22Rv1 (cell line): Measurements from ENCODE around the gene ADGRG6.

Experiments
- ZFX ChIP-seq: fragments of 450-650 bp; IDR thresholded peaks from 2 replicates; pipeline ENCODE4 v1.6.1; 2017; ENCODE audit warnings: antibody characterized with exemption, borderline replicate concordance
- TF ChIP-seq, protein P1 (sequence below): fragments of 450-650 bp; IDR thresholded peaks from 2 replicates; pipeline ENCODE4 v1.5.1; 2017; ENCODE audit warnings: mild to moderate bottlenecking

DNA sequence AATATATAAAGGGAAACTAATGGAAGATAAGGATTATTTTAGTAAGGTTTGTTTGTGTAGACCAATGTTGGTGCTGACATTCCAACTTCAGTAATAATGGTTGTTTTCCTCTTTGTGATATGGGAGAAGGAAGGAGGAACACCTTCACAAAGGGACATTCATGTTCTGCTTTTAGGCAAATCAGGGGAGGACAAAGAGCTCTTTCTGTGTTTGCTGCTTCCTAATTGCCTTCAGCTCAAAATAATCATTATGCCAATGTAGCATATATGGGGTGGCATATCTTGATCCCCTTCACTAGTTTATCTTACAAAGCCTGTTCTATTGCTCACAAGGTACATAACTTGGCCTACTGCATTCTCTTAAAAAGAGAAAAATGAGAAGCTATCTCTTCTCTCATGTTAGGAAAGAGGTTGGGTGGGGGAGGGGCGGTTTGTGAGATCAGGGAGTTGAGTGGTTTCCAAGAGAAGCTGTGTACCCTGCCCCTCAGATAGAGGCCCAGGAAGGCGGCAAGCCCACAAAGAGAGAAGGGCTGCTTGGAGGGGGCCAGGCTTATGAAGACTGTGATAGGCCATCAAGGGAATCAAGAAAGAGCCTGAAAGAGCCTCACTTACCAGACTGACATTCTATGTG lies 4.7 kb upstream of the ADGRG6 start:
- TF ChIP-seq, protein P1, sequence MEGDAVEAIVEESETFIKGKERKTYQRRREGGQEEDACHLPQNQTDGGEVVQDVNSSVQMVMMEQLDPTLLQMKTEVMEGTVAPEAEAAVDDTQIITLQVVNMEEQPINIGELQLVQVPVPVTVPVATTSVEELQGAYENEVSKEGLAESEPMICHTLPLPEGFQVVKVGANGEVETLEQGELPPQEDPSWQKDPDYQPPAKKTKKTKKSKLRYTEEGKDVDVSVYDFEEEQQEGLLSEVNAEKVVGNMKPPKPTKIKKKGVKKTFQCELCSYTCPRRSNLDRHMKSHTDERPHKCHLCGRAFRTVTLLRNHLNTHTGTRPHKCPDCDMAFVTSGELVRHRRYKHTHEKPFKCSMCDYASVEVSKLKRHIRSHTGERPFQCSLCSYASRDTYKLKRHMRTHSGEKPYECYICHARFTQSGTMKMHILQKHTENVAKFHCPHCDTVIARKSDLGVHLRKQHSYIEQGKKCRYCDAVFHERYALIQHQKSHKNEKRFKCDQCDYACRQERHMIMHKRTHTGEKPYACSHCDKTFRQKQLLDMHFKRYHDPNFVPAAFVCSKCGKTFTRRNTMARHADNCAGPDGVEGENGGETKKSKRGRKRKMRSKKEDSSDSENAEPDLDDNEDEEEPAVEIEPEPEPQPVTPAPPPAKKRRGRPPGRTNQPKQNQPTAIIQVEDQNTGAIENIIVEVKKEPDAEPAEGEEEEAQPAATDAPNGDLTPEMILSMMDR: no peak
- no peak for TF ChIP-seq ZFX
